GM18858 (cell line): ENCODE measurements around the gene SLC25A22.

ENCODE experiments used
- ATAC-seq: cut with Tn5 transposase; IDR thresholded peaks from one replicate; pipeline ENCODE4 v1.9.1; 2021; ENCODE audit not compliant: unreplicated experiment

SLC25A22 gene

DNA sequence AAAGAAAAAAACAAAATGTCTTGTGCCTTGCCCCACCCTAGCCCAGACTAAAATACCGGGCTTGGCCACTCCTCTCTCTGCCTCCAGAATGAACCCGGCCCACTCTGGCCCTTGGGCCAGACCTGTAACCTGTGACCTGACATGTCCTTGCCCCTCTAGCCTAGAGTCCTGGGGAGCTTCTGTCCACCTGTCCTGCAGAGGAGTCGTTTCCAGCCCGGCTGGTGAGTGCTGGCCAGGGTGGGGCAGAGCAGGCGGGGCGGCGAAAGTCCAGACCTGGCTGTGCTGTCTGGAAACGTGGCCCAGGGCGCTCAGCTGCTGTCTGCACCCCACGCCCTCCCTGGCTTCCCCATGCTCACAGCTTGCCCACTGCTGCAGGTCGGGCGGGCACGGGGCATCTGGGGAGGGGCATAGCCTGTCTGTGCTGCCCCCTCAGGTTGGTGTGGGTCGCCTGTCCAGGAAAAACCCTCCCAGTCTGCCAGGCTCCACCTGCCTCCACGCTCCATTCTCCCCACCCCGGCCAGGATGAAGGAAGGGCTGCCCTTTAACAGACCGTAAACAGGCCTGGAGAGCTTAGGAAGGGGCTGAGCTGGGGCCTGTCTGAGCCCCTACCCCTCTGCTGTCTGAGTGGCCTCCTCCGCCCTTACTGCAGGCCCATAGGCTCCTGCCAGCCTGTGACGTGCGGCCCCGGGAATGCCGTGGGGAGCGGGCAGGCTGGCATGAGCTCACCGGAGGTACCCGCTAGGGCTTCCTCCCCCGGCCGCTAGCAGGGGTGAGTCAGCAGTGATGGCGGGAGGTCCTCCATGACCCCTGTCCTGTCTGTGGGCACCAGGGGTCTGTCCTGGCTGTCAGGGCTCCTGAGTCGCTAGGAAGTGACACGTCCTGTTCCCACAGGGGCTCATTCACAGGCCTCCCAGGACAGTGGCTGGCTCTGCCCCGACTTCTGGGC lies 36.6 kb upstream of the SLC25A22 start:
- no peak for ATAC-seq

DNA sequence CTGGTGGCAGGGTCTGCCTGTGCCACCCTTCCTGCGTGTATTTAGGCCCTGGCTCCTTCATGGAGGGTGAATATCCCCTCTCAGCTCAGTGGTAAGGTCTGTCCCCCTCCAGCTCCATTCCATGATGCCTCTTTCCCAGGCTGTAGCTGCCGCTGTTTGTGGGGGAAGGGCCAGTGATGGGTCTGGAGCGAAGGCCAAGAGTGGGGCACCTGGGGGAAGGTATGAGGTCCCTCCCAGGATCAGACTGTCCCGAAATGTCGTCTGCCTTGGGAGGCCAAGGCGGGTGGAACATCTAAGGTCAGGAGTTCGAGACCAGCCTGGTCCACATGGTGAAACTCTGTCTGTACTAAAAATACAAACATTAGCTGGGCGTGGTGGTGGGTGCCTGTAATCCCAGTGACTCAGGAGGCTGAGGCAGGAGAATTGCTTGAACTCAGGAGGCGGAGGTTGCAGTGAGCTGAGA lies 35.8 kb upstream of the SLC25A22 start:
- no peak for ATAC-seq

DNA sequence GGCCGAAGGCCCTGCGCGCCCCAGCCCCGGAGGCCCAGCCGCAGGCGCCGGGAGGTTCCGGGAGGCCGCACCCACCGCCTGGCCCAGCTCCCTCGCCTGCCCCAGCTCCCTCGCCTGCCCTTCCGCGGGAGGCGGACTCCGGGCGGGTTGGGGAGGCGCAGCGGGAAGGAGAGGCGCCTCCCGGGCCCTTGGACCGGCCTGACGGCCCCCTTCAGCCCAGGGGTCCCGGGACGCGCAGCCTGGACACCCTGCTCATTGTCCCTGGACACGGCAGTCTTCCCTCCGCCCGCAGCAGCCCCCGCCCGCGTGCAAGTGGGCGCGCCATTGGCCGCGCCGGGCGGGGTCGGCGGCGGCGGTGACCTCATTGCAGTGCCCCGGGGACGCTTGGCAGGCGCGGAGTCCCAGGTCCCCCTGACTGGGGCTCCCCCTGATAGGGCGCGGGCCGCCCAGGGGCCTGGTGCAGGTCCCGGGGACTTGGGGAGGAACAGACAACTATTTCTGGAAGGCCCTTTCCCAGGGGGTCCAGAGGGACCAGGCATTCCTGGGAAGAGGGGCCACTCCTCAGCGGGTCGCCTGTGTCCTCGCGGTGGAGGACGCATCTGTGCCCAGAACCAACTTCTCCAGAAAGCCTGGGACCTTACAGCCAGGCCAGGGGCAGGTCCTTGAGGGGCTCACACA lies 35.2 kb upstream of the SLC25A22 start:
- no peak for ATAC-seq

DNA sequence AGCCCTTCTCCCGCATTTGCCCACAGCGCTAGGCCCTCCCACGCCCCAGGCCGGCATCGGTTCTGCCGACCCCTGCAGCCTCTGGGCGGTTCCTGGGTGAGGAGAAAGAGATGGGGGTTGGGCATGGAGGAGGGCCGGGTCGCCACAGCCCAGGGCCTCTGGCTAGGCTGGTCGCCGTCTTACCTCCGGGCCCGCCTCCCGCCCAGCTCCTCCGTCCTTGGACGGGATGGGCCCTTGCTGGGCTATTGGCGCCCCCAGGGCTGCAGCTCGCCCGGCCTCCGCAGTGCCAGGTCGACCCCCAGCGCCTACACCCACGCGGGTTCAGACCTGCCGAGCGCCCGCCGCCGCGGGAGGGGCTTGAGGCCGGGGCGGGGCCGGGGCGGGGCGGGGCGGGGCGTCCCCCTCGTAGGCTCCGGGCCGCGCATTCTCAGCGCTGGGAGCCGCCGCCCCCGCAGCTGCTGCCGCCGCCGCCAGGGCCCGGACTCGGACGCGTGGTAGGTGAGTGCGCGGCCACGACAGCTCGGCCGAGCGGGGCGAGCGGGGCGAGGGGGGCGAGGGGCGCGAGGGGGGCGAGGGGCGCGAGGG lies 34.5 kb upstream of the SLC25A22 start, which contains the start of gene CD151:
TSS of gene CD151 (plus strand) at position 424 of the 585 bp plus-strand sequence. CDS start 3,118 bp downstream, outside the sequence.
- no peak for ATAC-seq

DNA sequence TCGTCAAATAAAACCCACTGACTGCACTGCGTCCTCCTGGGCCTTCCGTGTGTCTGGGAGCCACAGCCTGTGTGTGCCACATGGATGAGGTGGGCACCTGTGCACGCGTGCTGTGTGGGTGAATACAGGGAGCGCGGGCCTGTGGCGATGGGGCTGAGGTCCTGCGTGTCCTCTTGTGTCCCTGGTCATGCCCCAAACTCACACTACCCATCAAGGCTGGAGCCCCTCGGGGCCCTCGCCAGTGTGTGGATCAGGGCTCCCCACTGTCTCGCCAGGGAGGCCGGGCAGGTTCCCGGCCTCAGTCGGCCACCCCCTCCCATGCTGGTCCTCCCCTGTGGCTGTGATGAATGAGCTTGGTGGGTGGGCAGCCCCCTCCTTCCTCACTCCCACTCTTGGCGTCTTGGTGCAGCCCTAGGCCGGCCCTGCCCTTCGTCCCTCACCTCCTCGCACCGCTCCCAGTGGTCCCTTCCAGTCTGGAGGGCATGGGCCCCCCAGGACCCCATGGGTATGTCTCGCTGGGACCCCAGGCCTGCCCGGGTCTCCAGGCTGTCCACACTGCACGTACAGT lies 34.0 kb upstream of the SLC25A22 start:
- no peak for ATAC-seq

DNA sequence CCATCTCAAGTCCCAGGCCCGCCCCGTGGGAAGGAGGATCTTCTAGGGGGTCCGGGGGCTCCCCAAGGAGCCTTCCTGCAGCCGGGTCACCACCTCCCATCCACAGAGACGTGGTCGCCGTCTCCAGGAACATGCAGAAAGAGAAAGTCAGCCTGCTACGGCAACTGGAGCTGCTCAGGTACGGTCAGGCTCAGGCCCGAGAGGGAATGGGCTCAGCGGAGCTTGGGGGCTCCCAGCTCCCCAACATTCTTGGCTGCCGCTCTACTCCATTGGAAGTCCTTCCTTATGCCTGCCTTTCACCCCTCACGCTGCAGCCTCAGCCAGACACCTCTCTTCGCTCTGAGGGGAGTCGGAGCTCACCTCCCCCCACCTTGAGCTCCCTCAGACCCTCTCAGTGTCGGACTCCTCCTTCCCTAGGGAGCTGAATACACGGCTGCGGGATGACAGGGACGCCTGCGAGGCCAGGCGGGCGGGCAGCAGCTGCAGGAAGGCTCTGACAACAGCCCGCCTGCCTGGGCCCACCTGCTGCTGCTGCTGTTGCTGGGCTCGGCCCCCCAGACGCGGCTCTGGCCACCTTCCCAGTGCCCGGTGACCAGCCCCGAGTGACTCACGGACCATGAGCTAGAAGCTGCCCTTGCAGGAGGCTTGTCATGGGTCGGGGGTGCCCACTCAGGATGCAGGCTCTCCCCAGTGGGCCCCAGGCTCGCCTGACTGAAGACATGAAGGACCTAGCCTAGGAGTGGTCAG lies 33.2 kb upstream of the SLC25A22 start:
- no peak for ATAC-seq

DNA sequence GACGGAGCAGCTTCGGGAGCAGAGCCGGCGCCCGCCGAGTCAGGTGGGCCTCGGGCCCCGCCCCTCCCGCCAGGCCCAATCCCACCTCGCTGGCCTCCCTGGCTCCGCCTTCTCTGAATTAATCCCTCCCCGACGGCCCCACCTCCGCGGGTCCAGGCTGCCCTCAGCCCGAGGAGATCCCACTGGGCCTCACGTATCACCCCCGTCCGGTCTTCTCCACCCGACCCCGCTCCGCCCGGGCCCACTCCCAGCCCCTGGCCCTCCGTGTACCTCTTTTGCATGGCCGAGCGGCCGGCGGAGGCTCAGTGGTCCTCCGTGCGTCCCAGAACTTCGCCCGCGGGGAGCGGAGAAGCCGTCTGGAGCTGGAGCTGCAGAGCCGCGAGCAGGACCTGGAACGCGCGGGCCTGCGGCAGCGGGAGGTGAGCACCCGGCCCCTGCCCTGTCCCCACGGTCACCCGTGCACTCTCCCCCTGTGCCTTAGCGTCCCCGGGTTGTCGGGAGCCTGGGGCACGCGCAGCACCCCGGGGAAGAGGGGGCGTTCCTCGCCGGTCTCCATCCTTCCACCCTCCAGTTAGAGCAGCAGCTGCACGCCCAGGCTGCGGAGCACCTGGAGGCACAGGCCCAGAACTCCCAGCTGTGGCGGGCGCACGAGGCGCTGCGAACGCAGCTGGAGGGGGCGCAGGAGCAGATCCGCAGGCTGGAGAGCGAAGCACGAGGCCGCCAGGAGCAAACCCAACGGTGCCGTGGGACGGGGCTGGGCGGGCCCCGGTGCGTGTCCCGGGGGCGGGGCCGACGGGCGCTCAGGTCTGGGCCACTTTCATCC lies 32.4 kb upstream of the SLC25A22 start:
- ATAC-seq: no peak

DNA sequence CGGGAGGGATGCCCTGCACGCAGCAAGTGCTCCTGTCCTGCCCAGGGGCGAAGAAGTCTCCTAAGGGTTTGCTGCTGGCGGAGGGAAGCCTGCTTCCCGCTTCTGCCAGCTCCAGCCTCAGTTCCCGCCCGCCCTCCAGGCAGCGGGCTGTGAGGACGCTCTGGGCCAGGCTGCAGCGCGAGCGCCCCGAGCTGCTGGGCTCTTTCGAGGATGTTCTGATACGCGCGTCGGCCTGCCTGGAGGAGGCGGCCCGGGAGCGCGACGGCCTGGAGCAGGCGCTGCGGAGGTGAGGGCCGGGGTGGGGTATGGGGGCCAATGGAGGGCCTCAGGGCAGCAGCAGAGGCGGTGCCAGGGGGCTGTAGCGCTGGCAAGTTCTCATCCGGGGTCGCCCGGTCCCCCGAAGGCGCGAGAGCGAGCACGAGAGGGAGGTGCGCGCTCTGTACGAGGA lies 31.8 kb upstream of the SLC25A22 start:
- ATAC-seq: no peak

DNA sequence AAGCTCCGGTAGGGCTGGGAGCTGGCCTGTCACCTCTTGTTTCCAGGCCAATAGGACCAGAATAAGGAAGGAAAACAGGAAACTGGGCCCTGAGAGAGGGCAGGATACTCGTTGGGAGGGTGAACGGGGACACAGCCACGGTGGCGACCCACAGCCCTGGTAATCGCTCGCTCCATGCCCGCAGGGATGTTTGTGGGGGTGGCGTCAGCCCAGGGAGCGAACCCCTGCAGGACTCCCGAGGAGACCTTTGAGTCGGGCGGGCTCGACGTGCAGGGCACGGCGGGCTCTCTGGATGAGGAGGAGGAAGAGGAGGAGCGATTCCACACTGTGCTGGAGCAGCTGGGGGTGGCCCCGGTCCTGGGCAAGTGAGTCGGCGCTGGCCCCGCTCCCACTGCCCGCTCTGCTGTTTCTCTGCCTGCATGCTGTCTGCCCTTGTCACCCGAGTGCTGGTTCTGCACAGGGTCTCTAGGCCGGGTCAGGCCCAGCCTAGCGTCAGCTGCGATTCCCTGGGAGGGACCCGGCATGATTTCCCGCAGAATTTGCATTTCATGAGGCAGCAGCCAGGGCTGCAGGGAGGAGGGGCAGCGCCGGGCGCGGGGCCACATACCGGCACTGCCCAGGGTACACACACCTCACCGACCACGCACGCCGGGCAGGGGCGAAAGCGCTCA lies 31.2 kb upstream of the SLC25A22 start:
- no peak for ATAC-seq

DNA sequence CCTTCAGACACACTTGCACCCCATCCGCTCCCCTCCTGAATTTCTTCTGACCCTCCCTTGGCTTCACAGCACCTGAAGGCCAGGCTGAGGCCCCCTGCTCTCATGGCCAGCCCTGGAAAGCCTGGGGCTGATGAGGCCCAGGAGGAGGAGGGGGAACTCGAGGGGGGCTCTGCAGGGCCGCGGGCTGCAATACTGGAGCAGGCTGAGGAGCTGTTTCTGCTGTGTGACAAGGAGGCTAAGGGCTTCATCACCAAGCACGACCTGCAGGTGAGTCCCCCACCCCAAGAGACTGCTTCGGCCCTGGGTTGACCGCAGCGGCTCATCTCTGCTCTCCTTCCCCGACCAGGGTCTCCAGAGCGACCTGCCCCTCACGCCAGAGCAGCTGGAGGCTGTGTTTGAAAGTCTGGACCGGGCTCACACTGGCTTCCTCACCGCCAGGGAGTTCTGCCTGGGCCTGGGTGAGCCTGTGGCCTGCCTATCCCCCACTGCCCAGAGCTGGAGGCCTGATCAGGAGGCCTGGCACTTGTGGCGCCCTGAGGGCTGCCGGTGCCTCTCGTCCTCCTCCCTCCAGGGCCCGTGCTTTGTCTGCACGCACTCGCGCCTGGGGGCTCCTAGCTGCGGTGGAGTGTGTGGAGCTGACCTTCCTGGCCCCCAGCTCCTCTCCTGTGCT lies 30.6 kb upstream of the SLC25A22 start:
- no peak for ATAC-seq

DNA sequence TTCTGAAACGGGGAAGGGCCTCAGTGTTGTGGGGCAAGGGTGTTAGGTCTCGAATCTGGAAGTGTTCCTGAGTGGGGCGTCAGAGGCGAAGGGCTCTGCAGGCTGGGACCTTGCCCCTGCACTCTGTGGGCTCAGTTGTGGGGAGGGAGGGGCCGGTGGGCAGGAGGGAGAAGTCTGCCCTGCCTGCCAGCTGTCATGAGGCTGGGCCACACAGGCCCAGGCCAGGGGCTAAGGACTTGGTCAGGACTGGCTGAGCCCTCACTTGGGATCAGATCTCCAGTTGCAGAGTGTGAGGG lies 29.8 kb upstream of the SLC25A22 start, which contains the start of gene CRACR2B:
TSS of gene CRACR2B (plus strand) at position 23 of the 296 bp plus-strand sequence. CDS start 689 bp downstream, outside the sequence.
- no peak for ATAC-seq

DNA sequence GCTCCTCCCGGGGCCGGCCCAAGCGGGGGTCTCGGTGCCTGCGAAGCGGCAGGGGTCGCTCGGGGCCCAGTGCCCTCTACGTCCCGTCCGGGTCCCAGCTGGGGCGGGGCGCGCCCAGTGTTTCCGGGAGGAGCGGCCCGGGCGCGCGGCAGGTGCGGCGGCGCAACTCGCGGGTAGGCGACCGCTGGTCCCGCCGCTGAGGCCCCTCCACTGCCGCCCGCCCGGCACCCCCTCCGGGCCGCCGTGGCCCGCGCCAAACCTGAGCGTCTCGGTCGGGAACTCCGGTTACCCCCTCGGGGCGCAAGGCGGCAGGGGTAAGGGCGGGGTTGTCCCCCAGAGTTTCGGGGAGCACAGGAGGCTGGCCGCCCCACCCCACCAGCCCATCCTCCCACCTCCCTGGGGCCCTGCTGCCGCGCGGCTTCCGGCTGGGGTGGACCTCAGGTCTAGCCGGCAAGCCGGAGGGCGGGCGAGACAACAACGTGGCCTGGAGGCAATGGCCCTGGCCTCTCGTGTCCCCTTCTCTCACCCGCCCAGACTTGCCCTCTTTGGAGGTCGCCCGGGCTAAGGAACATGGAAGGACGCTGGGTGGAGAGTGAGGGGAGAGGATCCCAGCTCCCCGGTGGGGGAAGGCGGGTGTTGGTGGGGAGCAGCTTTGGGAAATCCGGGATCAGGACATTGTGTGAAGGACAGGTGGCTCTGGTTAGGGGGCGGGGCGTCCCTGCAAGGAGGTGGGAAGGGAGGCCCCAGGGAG lies 29.2 kb upstream of the SLC25A22 start:
- ATAC-seq: no peak

DNA sequence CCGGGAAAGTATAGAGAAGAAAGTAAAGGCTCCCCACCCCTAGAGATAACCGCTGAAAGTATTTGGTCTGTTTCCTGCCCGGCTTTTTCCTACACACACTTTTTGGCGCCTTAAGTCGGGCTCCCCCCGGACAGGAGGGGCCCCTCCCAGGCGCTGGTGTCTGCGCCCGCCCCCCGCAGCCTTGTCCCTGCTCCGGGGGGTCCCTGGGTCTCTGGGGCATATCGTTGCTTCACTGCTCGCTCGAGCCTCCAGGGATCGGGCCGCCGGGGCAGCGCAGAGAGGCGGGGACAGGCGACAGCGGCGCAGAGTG lies 28.7 kb upstream of the SLC25A22 start:
- ATAC-seq: no peak

DNA sequence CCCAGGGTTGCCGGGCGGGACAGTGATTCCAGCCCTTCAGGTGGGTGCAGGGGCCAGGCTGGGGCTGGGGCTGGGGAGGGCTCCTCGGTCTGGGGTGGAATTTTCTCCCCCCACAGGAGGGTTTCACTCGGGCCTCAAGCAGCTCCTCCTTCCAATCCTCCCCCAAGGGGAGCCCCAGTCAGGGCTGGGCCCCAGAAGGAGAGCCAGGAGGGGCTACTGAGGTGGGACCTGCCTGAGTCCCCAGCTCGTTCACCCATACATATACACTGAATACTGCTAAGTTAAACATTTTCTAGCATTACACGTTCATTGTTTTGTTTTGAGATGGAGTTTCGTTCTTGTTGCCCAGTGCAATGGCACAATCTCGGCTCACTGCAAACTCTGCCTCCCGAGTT lies 28.1 kb upstream of the SLC25A22 start:
- no peak for ATAC-seq

DNA sequence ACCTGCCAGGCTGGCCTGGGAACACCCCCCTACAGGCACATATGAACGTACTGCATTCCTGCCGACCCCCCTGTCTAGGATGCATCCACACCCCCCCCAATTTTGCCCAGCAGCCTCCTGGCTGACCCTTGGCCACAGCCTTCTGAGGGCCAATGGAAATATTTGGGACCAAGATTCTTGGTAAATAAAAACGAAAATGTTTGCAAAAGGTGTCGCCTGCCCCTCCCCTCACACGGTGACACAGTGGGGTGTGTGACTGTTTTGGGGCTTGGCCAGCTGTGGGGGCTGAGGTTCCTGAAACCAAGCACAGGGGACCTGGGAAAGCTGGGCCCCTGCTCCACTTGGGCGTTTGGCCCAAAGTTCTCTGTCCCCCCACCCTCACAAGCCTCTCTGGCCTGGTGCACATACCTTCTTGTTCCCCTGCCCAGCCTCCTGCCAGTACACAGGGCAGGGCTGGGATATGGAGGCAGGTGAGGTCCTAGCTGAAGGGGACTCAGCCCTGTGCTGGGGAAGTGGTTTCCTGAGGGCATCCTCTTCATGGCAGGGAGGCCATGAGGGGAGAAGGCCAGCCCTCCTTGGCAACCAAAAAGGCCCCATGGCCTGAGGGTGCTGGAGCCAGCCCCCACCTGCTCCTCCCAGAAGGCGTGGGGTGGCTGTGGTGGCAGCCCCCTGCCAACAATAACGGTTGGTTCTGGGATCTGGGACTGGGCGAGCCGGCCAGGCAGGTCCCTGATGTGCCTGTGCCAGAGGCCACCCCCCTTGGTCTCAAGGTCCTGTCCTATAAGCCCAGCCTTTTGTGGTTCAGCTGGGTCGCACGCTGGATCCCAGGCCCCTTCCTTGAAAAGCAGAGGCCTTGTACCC lies 27.5 kb upstream of the SLC25A22 start:
- ATAC-seq: no peak

DNA sequence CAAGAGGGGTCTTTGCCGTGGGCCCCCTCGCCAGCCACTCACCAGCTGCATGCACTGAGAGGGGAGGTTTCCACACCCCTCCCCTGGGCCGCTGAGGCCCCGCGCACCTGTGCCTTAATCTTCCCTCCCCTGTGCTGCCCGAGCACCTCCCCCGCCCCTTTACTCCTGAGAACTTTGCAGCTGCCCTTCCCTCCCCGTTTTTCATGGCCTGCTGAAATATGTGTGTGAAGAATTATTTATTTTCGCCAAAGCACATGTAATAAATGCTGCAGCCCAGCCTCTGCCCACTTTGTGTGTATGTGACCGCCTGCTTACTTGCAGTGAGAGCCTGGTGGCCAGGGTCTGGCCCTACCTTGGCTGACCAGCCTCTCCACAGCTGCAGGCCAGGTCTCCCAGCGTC lies 26.9 kb upstream of the SLC25A22 start:
- no peak for ATAC-seq

DNA sequence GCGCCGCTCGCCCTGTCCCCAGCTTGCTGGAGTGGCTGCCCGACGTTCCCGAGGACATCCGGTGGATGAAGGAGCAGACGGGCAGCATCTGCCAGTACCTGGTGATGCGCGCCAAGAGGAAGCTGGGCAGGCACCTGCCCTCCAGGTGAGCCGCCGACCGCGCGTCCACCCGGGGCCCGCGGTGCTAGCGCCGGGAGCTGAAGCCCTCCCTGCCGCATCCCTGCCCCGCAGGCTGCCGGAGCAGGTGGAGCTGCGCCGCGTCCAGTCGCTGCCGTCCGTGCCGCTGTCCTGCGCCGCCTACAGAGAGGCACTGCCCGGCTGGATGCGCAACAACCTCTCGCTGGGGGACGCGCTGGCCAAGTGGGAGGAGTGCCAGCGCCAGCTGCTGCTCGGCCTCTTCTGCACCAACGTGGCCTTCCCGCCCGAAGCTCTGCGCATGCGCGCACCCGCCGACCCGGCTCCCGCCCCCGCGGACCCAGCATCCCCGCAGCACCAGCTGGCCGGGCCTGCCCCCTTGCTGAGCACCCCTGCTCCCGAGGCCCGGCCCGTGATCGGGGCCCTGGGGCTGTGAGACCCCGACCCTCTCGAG lies 26.3 kb upstream of the SLC25A22 start:
- ATAC-seq: no peak
